Liver (tissue), 10 donors: Measurements from ENCODE around the gene SNRPA. TPM values are rescaled to one million over a fixed set of nuclear protein-coding genes. Genes with fewer than 3 reads are reported as not detected.

ENCODE experiments used
- DNase-seq: peaks from one replicate; pipeline ENCODE4 v3.0.0-alpha.2; 2017; ENCODE audit warnings: low spot score
- H3K27ac ChIP-seq, 2 donors: one replicate each; pipeline ENCODE4 v1.7.0; 2013; ENCODE audit warnings: inconsistent platforms in 2 of 2, low read length in 2 of 2, control low read depth in 1 of 2, low read depth in 1 of 2, mild to moderate bottlenecking in 1 of 2
- H3K27me3 ChIP-seq, 4 donors: one replicate each; pipeline versions ENCODE4 v1.6.1 to v1.7.0; 2013; ENCODE audit warnings: low read length in 3 of 4, inconsistent platforms in 1 of 4, mild to moderate bottlenecking in 1 of 4, moderate library complexity in 1 of 4; ENCODE audit not compliant: control insufficient read depth in 4 of 4, insufficient read depth in 4 of 4
- H3K36me3 ChIP-seq, 4 donors: one replicate each; pipeline versions ENCODE4 v1.6.1 to v1.7.0; 2013; ENCODE audit warnings: low read length in 3 of 4, mild to moderate bottlenecking in 3 of 4, low read depth in 1 of 4, moderate library complexity in 1 of 4; ENCODE audit not compliant: control insufficient read depth in 4 of 4, insufficient read depth in 3 of 4
- H3K4me1 ChIP-seq, 4 donors: one replicate each; pipeline versions ENCODE4 v1.6.1 to v1.7.0; 2013; ENCODE audit warnings: low read length in 3 of 4, mild to moderate bottlenecking in 3 of 4, moderate library complexity in 1 of 4; ENCODE audit not compliant: control insufficient read depth in 4 of 4, insufficient read depth in 4 of 4
- H3K4me3 ChIP-seq, 3 donors: one replicate each; pipeline versions ENCODE4 v1.6.1 to v1.7.0; 2013; ENCODE audit warnings: low read length in 3 of 3, control low read depth in 1 of 3, low read depth in 1 of 3, mild to moderate bottlenecking in 1 of 3
- H3K9ac ChIP-seq, 2 donors: one replicate each; pipeline ENCODE4 v1.7.0; 2013; ENCODE audit warnings: low read length in 2 of 2, mild to moderate bottlenecking in 2 of 2, moderate library complexity in 2 of 2, control low read depth in 1 of 2, low read depth in 1 of 2
- H3K9me3 ChIP-seq, 4 donors: one replicate each; pipeline versions ENCODE4 v1.6.1 to v1.7.0; 2013; ENCODE audit warnings: low read length in 3 of 4; ENCODE audit not compliant: control insufficient read depth in 4 of 4
- EGR1 ChIP-seq, 2 donors: IDR thresholded peaks; 2 replicates each; pipeline ENCODE4 v1.6.1; 2016 to 2018; ENCODE audit warnings: antibody characterized with exemption in 2 of 2, low read depth in 2 of 2
- FOXA1 ChIP-seq: IDR thresholded peaks from 2 replicates; pipeline ENCODE4 v1.6.1; 2016; ENCODE audit warnings: antibody characterized with exemption
- FOXA2 ChIP-seq: IDR thresholded peaks from 2 replicates; pipeline ENCODE4 v1.6.1; 2016; ENCODE audit warnings: antibody characterized with exemption
- GABPA ChIP-seq, 2 donors: IDR thresholded peaks in 1 of 2; conservative IDR thresholded peaks in 1 of 2; 2 replicates each; pipeline ENCODE4 v1.6.1; 2016; ENCODE audit warnings: antibody characterized with exemption in 2 of 2, mild to moderate bottlenecking in 1 of 2, moderate library complexity in 1 of 2
- HNF4A ChIP-seq, 2 donors: conservative IDR thresholded peaks; 2 replicates each; pipeline ENCODE4 v1.6.1; 2016; ENCODE audit warnings: antibody characterized with exemption in 2 of 2, mild to moderate bottlenecking in 2 of 2
- HNF4G ChIP-seq: IDR thresholded peaks from 2 replicates; pipeline ENCODE4 v1.6.1; 2016; ENCODE audit warnings: antibody characterized with exemption
- JUND ChIP-seq, 2 donors: IDR thresholded peaks; 2 replicates each; pipeline ENCODE4 v1.6.1; 2016; ENCODE audit warnings: antibody characterized with exemption in 2 of 2
- NR2F2 ChIP-seq: IDR thresholded peaks from 2 replicates; pipeline ENCODE4 v1.6.1; 2016; ENCODE audit warnings: antibody characterized with exemption
- RAD21 ChIP-seq, 2 donors: IDR thresholded peaks; 2 replicates each; pipeline ENCODE4 v1.6.1; 2016; ENCODE audit warnings: antibody characterized with exemption in 2 of 2, mild to moderate bottlenecking in 2 of 2
- RXRA ChIP-seq, 2 donors: IDR thresholded peaks; 2 replicates each; pipeline ENCODE4 v1.6.1; 2017 to 2018; ENCODE audit warnings: antibody characterized with exemption in 2 of 2, mild to moderate bottlenecking in 1 of 2
- TAF1 ChIP-seq: conservative IDR thresholded peaks from 2 replicates; pipeline ENCODE4 v1.6.1; 2016; ENCODE audit warnings: antibody characterized with exemption, mild to moderate bottlenecking
- YY1 ChIP-seq: IDR thresholded peaks from 2 replicates; pipeline ENCODE4 v1.6.1; 2016; ENCODE audit warnings: antibody characterized with exemption, mild to moderate bottlenecking
- WGBS: extraction: QIAGEN DNeasy Blood & Tissue Kit; methylation state at CpG from one replicate; pipeline ENCODE4 v1.1.7; 2013; 5-methylcytosine and 5-hydroxymethylcytosine counted together
- polyA plus RNA-seq, 2 donors: library from polyadenylated mRNA; stranded (reverse) in 1 of 2; unstranded in 1 of 2; fragments of 200-250 nt in 1 of 2; fragments of >200 nt in 1 of 2; fragmentation: Nextera tagmentation in 1 of 2; extraction: Ambion mirVana in 1 of 2; gene quantifications; one replicate each; pipeline versions ENCODE4 v1.2.1 to v1.2.3, GENCODE V29; 2013 to 2015
- small RNA-seq: library from RNA; depleted of rRNA; stranded (forward); fragments of <200 nt; gene quantifications from one replicate; pipeline ENCODE3, GENCODE V24; 2014
- total RNA-seq, 2 donors: library from RNA; depleted of rRNA; stranded (reverse); fragments of >200 nt; gene quantifications; one replicate each; pipeline ENCODE4 v1.2.3, GENCODE V29; 2014
- TF ChIP-seq, protein P1 (sequence below): IDR thresholded peaks from 2 replicates; pipeline ENCODE4 v1.6.1; 2016; ENCODE audit warnings: antibody characterized with exemption
- TF ChIP-seq, protein P2 (sequence below): fragments of 150-350 bp; IDR thresholded peaks from 2 replicates; pipeline ENCODE4 v1.5.1; 2017; ENCODE audit warnings: improper control_type of control experiment, low read depth, low read length; ENCODE audit not compliant: missing input control
- TF ChIP-seq, protein P3 (sequence below): IDR thresholded peaks from 2 replicates; pipeline ENCODE4 v1.6.1; 2016; ENCODE audit warnings: antibody characterized with exemption
- TF ChIP-seq, protein P4 (sequence below): IDR thresholded peaks from 2 replicates; pipeline ENCODE4 v1.6.1; 2016; ENCODE audit warnings: antibody characterized with exemption
- TF ChIP-seq, protein P5 (sequence below): IDR thresholded peaks from 2 replicates; pipeline ENCODE4 v1.6.1; 2016; ENCODE audit warnings: antibody characterized with exemption, mild to moderate bottlenecking
- donor health status: healthy.
- donor health status: healthy.
- donor health status: healthy.
- donor health status: healthy.
- donor health status: healthy.

Gene SNRPA
- total and polyA plus RNA-seq, 4 donors = 11.8 to 27.1 (median 17.0) TPM

DNA sequence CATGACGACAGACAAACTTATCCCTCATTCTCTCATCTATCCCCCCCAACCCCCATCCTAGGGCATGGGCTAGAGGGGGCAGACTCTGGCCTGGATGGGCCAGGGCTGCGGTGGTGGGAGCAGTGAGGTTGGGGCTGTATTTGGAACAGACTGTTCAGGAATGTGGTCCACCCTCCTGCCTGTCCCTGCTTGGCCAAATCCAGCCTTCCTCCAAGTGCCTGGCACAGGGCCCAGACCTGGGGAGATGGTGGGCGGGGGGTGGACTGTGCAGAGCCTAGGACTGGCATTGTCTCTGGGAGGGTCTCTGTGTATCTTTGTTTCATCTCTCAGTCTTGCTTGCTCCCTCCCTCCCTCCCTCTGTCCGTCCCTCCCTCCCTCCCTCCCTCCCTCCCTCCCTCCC, 62.2 kb downstream of the SNRPA start:
- peaks cover 0 to 9% (median 1%) of the 10 kb centered on the region in 4 donors for H3K4me1 ChIP-seq

More for the DNA sequence above, 62.2 kb downstream of the SNRPA start:
- 70% methylated on average over 4 of the region's 4 CpGs for WGBS
- H3K9ac ChIP-seq = no peak overlapping the region
- no peaks in the 10 kb centered on the region for H3K9me3 ChIP-seq
- H3K36me3 ChIP-seq = peaks cover 4 to 10% (median 5%) of the 10 kb centered on the region in 4 donors
- H3K27me3 ChIP-seq = no peaks in the 10 kb centered on the region
- no peak overlapping the region for H3K4me3 ChIP-seq
- TF ChIP-seq, protein P1, sequence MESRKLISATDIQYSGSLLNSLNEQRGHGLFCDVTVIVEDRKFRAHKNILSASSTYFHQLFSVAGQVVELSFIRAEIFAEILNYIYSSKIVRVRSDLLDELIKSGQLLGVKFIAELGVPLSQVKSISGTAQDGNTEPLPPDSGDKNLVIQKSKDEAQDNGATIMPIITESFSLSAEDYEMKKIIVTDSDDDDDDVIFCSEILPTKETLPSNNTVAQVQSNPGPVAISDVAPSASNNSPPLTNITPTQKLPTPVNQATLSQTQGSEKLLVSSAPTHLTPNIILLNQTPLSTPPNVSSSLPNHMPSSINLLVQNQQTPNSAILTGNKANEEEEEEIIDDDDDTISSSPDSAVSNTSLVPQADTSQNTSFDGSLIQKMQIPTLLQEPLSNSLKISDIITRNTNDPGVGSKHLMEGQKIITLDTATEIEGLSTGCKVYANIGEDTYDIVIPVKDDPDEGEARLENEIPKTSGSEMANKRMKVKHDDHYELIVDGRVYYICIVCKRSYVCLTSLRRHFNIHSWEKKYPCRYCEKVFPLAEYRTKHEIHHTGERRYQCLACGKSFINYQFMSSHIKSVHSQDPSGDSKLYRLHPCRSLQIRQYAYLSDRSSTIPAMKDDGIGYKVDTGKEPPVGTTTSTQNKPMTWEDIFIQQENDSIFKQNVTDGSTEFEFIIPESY = no peak
- TF ChIP-seq FOXA1 = no peak
- no peak for TF ChIP-seq HNF4G
- TF ChIP-seq JUND (IDR thresholded peaks at IDR 0.05) = no peak
- TF ChIP-seq, protein P2, sequence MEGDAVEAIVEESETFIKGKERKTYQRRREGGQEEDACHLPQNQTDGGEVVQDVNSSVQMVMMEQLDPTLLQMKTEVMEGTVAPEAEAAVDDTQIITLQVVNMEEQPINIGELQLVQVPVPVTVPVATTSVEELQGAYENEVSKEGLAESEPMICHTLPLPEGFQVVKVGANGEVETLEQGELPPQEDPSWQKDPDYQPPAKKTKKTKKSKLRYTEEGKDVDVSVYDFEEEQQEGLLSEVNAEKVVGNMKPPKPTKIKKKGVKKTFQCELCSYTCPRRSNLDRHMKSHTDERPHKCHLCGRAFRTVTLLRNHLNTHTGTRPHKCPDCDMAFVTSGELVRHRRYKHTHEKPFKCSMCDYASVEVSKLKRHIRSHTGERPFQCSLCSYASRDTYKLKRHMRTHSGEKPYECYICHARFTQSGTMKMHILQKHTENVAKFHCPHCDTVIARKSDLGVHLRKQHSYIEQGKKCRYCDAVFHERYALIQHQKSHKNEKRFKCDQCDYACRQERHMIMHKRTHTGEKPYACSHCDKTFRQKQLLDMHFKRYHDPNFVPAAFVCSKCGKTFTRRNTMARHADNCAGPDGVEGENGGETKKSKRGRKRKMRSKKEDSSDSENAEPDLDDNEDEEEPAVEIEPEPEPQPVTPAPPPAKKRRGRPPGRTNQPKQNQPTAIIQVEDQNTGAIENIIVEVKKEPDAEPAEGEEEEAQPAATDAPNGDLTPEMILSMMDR = no peak
- TF ChIP-seq, protein P3, sequence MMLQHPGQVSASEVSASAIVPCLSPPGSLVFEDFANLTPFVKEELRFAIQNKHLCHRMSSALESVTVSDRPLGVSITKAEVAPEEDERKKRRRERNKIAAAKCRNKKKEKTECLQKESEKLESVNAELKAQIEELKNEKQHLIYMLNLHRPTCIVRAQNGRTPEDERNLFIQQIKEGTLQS = no peak
- TF ChIP-seq YY1 = no peak
- TF ChIP-seq EGR1 (IDR thresholded peaks at IDR 0.05; ENCODE audit: low read depth in 2 of 2) = no peak
- TF ChIP-seq FOXA2 = no peak
- TF ChIP-seq TAF1 = no peak
- TF ChIP-seq, protein P4, sequence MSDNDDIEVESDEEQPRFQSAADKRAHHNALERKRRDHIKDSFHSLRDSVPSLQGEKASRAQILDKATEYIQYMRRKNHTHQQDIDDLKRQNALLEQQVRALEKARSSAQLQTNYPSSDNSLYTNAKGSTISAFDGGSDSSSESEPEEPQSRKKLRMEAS = no peak
- no peak for TF ChIP-seq NR2F2
- no peak for TF ChIP-seq GABPA (IDR thresholded peaks at IDR 0.05 in 1 of 2, conservative IDR thresholded peaks at IDR 0.05 in 1 of 2)
- TF ChIP-seq HNF4A (conservative IDR thresholded peaks at IDR 0.05) = no peak
- TF ChIP-seq, protein P5, sequence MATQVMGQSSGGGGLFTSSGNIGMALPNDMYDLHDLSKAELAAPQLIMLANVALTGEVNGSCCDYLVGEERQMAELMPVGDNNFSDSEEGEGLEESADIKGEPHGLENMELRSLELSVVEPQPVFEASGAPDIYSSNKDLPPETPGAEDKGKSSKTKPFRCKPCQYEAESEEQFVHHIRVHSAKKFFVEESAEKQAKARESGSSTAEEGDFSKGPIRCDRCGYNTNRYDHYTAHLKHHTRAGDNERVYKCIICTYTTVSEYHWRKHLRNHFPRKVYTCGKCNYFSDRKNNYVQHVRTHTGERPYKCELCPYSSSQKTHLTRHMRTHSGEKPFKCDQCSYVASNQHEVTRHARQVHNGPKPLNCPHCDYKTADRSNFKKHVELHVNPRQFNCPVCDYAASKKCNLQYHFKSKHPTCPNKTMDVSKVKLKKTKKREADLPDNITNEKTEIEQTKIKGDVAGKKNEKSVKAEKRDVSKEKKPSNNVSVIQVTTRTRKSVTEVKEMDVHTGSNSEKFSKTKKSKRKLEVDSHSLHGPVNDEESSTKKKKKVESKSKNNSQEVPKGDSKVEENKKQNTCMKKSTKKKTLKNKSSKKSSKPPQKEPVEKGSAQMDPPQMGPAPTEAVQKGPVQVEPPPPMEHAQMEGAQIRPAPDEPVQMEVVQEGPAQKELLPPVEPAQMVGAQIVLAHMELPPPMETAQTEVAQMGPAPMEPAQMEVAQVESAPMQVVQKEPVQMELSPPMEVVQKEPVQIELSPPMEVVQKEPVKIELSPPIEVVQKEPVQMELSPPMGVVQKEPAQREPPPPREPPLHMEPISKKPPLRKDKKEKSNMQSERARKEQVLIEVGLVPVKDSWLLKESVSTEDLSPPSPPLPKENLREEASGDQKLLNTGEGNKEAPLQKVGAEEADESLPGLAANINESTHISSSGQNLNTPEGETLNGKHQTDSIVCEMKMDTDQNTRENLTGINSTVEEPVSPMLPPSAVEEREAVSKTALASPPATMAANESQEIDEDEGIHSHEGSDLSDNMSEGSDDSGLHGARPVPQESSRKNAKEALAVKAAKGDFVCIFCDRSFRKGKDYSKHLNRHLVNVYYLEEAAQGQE = no peak
- TF ChIP-seq RAD21 (IDR thresholded peaks at IDR 0.05) = no peak
- TF ChIP-seq RXRA (IDR thresholded peaks at IDR 0.05) = no peak
- no peak for DNase-seq
- no peak overlapping the region for H3K27ac ChIP-seq

Small RNA genes within 50 kb of the gene (small RNA-seq; reads per million reads assigned to genes)
- not detected for gene RNU6-195P

Other genes starting within 250 kb of the SNRPA start
- gene SHKBP1, start 174.3 kb upstream of the SNRPA start, total RNA-seq = 10 to 100 TPM; 10.1 to 11.0 TPM
- gene SHKBP1, start 174.3 kb upstream of the SNRPA start, polyA plus RNA-seq = 10 to 100 TPM; 19.8 to 22.9 TPM
- gene LTBP4, start 149.8 kb upstream of the SNRPA start, total RNA-seq = 10 to 100 TPM; 14.0 to 21.6 TPM
- gene LTBP4, start 149.8 kb upstream of the SNRPA start, polyA plus RNA-seq = 10 to 100 TPM in 1 of 2 donors, 1 to 10 TPM in 1; 9.6 to 28.7 TPM
- gene NUMBL, start 60.6 kb upstream of the SNRPA start, total RNA-seq = 1 to 10 TPM; 1.4 to 3.9 TPM
- 1 to 10 TPM; 1.1 to 4.6 TPM for gene NUMBL, start 60.6 kb upstream of the SNRPA start, polyA plus RNA-seq
- 10 to 100 TPM; 15.2 to 24.7 TPM for gene COQ8B, start 34.3 kb upstream of the SNRPA start, total RNA-seq
- gene COQ8B, start 34.3 kb upstream of the SNRPA start, polyA plus RNA-seq = 10 to 100 TPM in 1 of 2 donors, 1 to 10 TPM in 1; 6.4 to 30.6 TPM
- gene ITPKC, start 34.1 kb upstream of the SNRPA start, total RNA-seq = 10 to 100 TPM in 1 of 2 donors, 1 to 10 TPM in 1; 5.1 to 12.5 TPM
- gene ITPKC, start 34.1 kb upstream of the SNRPA start, polyA plus RNA-seq = 10 to 100 TPM in 1 of 2 donors, 1 to 10 TPM in 1; 4.2 to 10.2 TPM
- 1 to 10 TPM in 1 of 2 donors, under 1 TPM in 1; 0.93 to 1.8 TPM for gene ACTMAP, start 726 bp upstream of the SNRPA start, total RNA-seq
- gene ACTMAP, start 726 bp upstream of the SNRPA start, polyA plus RNA-seq = 1 to 10 TPM; 4.2 to 7.7 TPM
- under 1 TPM in 1 of 2 donors, not detected in 1; 0.42 TPM for gene MIA, start 24.3 kb downstream of the SNRPA start, total RNA-seq
- under 1 TPM in 1 of 2 donors, not detected in 1; 0.44 TPM for gene MIA, start 24.3 kb downstream of the SNRPA start, polyA plus RNA-seq
- 1 to 10 TPM; 5.5 to 9.0 TPM for gene RAB4B, start 27.0 kb downstream of the SNRPA start, total RNA-seq
- 10 to 100 TPM; 16.8 to 16.9 TPM for gene RAB4B, start 27.0 kb downstream of the SNRPA start, polyA plus RNA-seq
- 10 to 100 TPM; 34.8 to 56.3 TPM for gene EGLN2, start 48.0 kb downstream of the SNRPA start, total RNA-seq
- gene EGLN2, start 48.0 kb downstream of the SNRPA start, polyA plus RNA-seq = 10 to 100 TPM; 45.2 to 50.2 TPM
- gene CYP2A6, start 99.2 kb downstream of the SNRPA start, total RNA-seq = 10 to 100 TPM in 1 of 2 donors, under 1 TPM in 1; 0.09 to 56.1 TPM
- gene CYP2A6, start 99.2 kb downstream of the SNRPA start, polyA plus RNA-seq = 1,000 to 10,000 TPM in 1 of 2 donors, 10 to 100 TPM in 1; 63.1 to 1,020 TPM
- 1 to 10 TPM in 1 of 2 donors, not detected in 1; 7.4 TPM for gene CYP2A7, start 131.0 kb downstream of the SNRPA start, total RNA-seq
- gene CYP2A7, start 131.0 kb downstream of the SNRPA start, polyA plus RNA-seq = 10 to 100 TPM in 1 of 2 donors, 1 to 10 TPM in 1; 3.3 to 57.9 TPM
- 10 to 100 TPM in 1 of 2 donors, not detected in 1; 13.0 TPM for gene CYP2B6, start 240.1 kb downstream of the SNRPA start, total RNA-seq
- 100 to 1,000 TPM in 1 of 2 donors, 10 to 100 TPM in 1; 16.6 to 751 TPM for gene CYP2B6, start 240.1 kb downstream of the SNRPA start, polyA plus RNA-seq